IPS-11a (cell line): ENCODE data around the gene GCG.

Experiments
- H3K4me3 ChIP-seq: one replicate; pipeline ENCODE4 v1.5.1; 2013; ENCODE audit warnings: low read depth, low read length, control low read depth

Gene GCG

DNA sequence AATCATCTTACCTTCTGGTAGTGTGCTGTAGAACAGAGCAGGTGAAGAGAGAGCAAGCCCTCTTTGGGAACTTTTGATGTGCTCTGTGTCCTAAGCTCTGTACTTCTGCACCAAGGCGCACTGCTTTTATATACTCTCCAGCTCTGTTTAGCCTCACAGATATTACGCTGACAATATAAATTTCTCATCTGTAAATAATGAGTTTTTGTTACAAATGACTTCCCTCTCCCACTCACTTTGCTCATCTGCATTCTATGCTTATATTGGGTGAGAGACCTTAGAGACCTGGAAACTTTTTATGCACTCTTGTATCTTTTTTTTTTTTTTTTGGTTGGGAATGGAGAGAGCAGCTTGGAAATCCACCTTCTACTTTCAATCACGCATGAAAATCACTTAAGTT lies at the start of gene GCG:
TSS of gene GCG (minus strand) at position 101 of the 400 bp plus-strand sequence. CDS start 3,069 bp downstream, outside the sequence.
- no peak within 1 kb of the TSS for H3K4me3 ChIP-seq

DNA sequence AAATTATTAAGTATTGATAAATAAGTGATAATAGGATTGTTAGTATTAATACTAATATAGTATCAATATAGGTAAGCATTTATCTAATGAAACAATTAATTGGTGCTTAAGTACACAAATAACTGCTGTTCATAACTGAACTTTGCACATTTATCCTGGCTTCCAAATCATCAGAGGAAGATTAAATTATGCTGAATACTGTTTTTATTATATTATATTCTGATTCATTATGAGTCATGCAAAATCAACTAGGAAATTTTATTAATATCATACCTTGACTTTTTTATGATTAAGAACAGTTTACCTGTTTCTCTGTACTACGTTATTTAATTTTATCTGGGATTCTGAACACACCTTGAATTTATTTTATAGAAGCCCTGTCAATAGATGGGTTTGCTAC lies 48.6 kb upstream of the GCG start:
- no peak overlapping the region for H3K4me3 ChIP-seq

DNA sequence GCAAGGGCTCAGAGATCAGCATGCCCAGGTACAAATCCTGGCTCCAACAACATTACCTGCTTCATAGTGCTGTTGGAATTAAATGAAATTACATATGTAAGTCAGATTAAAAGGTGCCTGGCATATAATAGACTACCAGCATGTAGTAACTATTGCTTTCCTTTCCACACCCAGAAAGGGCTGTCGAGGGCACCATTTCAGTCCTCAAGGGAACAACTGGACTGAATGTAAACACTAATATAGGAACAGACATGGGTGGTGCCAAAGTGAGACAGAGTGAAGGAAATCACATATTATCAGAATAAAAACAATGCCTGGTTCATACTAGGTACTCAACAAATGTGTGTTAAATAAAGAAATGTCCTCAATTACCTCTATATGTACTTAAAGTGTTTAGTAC lies 47.9 kb upstream of the GCG start:
- no peak overlapping the region for H3K4me3 ChIP-seq

DNA sequence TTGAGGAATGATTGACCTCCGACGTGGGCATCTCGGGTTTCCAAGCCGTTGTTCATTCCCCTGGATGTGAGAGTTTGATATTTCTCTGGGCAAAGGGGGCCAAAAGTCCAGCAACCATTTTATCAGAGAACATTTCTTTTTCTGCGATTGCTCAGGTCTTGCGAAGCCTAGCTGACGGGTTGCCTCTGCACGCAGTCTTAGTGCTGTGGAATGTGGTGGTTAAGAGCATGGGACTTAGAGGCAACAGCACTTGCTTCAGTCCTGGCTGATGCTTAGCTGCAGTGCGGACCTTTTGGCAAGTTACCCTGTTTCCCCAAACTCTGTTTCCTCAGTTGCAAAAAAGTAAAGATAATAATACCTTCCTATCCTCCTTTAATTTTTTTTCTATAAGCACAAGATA lies 46.2 kb upstream of the GCG start:
- no peak overlapping the region for H3K4me3 ChIP-seq

DNA sequence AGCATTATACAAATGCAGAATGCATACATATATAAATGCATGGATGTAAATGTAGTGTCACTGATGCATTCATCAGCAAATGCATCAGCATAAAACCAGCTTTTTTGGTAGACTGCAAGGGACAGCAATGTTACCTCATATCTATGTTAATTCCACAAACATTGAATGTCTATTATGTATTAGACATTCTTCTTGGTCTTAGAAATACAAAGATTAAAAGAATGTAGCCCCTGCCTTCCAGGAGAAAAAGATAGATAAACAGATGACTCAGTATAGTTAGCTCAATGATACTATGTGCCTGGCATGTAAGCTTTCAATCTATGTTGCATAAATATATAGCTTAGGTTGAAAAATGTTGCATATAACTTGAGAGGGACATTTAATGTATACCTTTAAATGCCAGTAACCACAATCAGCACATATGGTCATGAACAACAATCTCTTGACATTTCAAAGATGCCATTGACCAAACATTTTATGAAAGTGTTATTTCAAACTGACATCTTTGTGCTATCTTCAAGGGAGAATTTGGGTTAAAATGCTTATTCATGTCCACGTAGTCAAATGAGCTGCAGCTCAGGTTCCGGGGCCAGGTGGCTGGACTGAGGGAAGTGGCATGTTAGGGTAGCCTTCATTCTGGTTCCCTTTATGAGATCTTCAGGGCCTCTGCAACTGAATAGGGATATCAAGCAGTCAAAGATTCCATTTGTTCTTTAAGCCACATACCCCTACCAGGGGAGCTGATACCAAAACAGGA lies 45.2 kb upstream of the GCG start:
- no peak overlapping the region for H3K4me3 ChIP-seq

DNA sequence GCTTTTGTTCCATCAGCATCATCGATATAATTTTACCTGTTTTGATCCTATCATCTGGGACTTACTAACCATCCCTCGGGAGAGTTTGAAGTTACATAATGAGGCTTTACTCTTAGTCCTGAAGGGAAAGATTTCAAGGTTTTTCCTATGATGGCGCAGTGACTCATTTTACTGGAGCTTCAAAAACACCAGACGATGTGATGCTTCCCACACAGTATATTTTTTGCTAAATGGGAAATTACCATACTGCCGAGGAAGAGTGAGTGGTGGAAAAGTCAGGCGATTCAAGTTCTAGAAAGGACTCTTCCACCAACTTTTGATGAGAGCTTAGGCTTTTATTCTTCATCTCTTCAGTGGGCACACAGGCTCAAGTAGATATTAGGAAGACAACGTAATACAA lies 44.6 kb upstream of the GCG start:
- no peak overlapping the region for H3K4me3 ChIP-seq

DNA sequence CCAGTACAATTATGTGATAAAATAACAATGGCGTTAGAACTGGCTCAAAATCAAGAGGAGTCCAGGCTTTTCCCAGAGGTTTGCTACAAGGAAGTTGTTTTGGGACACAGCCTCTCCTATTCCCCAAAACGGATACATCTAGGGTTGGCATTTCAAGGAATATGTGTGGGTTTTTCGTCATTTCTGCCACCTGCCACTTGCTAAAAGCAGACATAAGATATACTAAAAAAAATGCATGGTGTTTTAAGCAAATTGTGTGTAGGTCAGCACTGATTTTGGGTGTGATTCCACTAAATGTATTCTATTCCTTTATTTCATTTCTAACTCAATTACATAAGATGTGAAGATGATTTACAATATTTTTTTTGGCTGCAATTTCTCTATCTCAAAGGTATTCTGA lies 36.4 kb upstream of the GCG start:
- no peak overlapping the region for H3K4me3 ChIP-seq

DNA sequence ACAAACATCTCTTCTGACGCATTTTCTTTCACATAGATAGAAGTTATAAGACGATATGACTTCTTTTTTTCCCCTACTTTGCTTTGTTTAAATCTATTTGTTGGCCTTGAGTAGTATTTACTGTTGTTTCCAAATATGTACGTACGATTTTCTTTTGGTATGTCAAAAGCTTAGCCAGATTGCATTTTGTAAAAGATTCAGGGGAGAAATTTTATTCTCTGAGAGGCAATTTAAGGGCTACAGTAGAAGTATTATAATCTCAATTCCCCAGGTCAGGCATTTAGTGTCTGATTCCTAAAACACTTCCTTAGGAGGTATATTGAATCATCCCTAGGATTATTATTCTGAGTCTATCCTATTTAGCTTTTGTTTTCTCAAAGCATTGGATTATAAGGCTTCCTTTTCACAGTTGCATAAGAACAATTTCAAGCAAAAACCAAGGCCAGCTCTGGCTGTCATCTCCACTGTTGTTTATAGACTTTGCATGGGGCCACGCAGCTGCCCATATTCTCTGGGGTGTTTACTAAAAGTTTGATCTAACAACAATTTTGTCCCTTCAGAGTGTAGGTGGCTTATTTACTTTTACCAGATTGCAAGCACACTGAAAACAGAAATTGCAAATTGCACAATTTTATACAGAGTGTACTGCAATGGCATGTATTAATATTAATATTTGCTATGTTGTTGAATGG lies 33.6 kb upstream of the GCG start:
- no peak overlapping the region for H3K4me3 ChIP-seq

DNA sequence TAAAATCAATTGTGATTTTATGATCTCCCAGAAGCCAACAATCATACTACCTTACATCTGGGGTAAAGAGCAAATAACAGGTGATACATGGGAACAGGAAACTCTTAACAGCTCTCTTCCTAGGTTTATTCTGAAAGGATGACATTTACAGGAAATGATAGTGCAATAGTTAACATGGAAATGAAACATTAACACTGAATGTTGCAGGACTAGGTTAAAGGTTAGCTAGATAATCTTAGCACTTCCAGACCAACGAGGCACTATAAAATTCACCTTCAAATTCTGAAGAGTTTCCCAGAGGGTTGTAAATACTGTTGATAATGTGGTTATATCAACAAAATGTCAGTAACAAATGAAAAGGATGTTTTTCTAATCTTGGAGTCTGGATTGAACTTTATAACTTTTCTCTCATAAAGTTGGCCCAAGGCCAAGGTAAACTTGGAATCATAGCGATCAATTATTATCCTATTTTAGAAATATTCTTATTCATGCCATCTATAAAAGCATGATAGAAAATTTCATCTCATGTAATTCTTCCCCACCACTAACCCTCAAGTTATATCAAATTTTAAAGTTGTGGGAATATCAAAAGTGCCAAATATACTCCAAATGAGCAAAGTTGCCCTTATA lies 32.9 kb upstream of the GCG start:
- no peak overlapping the region for H3K4me3 ChIP-seq

DNA sequence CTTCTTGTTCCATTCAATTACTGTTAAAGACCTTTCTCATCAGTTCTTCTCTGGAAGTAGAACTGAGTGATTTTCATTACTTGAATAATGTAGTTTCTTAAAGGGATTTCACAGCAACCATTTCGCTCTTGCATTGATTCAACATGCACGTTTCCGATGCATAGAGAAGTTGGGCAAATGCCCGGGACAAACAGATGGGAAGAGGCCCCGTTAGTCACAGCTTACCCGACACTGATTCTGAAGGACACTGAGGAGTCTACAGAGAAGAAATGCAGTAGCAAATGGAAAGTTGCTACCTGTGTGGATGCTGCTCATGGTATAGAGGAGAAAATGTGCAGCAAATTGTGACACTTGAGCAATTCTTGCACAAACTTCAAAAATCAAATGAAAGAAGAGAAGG lies 32.3 kb upstream of the GCG start:
- H3K4me3 ChIP-seq, result no peak overlapping the region

DNA sequence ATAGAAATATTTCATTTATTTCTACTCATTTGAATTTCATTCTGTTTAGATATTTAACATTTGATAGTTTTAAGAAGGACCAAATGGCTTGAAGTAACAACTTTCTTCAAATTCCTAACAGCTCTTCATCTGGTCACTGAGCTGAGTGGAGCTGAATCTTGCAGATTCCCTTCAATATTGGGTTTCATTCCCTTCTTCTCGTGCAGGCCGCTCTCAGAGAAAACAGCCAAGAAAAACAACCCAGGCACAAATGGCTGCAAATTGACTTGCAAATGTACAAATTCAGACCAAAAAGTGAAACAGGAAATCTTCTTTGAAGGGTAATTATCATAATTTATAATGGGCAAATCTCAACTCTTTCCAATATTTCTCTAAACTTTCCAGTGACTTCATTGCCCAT lies 30.3 kb upstream of the GCG start:
- H3K4me3 ChIP-seq, result no peak overlapping the region

DNA sequence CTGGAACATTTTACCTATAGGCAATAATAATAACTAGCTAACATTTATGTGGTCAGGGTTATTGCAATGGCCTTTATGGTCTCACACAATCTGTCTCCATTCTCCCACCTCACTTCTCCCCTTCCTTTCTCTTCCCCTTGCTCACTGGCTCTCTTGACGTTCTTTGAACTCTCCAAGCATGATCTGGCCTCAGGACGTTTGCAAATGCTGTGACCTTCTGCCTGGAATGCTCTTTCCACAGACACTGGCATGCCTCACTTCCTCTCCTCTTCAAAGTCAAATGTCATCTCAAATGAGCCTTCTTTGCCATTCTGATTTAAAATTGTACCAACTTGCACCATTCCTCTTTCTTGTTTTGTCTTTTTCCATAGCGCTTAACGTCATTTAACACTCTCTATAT lies 25.3 kb upstream of the GCG start:
- H3K4me3 ChIP-seq, result no peak overlapping the region

DNA sequence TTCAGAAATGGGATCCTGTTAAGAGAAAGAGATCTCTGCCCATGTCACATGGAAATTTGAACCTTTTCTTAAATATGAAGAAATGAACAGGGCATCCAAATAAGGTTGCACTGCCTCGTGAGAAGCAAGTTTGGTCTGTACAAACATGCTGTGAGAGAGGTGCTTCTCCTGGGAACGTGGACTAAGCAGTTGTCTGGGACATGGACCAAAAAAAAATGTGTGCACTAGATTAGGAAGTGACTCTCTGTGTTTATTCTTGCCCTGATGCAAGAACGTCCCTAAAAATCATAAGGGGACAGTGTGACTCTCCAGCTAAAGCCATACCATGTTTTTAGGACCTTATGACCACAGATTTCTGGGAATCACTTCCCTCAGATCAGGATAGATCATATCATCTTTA lies 23.7 kb upstream of the GCG start:
- no peak overlapping the region for H3K4me3 ChIP-seq

DNA sequence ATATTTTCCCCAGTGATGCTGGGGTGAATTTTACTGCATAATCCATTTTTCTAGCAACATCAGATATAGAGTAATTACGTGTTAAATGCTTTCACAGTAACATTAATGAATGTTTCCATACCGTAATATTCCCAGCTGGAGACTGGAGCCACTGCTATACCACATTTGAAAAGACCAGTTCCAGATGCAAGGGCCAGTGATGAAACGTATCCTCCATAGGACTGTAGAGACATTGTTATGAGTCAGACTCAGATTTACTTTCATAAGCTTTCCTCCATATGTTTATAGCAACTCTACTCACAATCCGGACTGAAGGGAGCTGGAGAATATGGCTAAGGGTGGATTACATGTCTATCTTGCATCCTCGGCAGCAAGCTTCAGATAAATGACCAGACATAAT lies 22.7 kb upstream of the GCG start:
- H3K4me3 ChIP-seq, result no peak overlapping the region

DNA sequence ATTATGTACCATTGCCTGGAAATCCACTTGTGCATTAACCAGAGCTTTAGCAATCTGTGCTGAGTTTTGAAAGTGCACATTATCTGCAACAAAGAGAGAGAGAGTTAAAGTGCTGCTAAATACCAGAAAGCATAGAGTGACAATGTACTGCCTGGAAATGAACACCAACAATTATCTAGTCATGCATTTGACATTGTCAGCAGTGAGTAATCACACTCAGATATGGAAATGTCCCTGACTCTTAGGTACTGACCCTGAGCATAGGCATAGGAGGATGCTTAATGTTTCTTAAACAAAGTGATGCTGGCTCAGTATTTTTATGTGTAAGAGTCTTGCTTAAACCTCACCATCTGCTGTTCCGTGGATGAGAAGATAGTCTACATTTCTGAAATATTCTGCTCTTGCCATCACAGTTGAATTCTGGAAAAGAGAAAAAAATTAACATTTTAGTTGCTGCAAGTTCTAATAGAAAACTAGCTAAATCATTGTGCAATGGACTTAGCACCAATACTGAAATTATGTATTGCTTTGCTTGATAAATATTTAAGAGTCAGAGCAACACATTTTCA lies 20.8 kb upstream of the GCG start:
- H3K4me3 ChIP-seq, result no peak overlapping the region

DNA sequence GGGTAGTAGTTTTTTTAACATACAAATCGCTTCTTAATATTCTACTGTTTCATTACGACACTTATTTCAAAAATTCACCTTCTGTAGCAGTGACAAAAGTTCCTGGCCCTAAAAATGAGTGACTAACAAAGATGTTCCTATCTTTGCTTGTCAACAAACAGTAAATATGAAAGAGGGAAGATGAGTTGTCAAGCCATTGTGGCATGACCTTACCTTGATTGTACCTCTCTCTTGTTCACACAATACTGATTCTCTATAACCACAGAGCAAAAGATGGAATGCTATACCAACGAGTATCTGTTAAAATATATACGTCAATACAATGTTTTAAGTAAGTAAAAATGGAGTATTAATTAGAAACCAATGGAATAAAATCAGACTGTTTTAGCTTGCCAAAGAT lies 14.7 kb upstream of the GCG start:
- no peak overlapping the region for H3K4me3 ChIP-seq

DNA sequence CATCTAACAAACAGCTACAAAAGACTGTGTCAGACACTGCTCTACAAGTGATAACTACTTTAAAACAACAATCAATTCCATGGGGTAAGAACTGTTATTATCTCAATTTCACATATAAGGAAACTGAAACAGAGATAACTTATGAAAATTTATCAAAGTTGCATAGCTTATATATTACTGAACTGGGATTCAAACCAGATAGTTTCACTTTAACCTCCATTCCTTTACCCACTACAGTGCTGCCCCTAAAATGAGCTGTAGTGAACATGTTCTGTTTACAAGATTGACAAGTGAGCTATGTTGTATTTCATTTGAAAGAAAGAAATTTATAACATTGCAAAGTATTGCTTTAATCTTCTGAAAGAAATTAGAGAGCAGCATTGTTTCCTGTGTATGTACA lies 14.1 kb upstream of the GCG start:
- no peak overlapping the region for H3K4me3 ChIP-seq

DNA sequence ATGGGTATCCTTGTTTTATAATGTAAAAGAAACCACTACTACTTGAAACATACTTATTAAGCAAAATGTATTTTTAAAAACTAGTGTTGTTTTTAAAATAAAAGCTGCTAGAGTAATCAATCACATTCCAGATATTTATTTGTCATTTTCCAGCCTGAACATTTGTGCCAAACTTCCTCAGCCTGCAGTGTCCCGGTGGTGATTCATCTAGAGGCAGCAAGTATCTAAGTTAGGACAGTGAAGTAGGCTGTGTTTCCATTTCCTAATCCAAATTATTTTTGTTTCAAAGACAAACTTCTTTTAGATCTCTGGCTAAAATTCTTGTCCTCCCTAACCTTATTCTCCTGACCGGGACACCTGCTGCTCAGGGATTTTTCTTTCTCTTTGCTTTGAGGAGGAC lies 12.8 kb upstream of the GCG start:
- no peak overlapping the region for H3K4me3 ChIP-seq

DNA sequence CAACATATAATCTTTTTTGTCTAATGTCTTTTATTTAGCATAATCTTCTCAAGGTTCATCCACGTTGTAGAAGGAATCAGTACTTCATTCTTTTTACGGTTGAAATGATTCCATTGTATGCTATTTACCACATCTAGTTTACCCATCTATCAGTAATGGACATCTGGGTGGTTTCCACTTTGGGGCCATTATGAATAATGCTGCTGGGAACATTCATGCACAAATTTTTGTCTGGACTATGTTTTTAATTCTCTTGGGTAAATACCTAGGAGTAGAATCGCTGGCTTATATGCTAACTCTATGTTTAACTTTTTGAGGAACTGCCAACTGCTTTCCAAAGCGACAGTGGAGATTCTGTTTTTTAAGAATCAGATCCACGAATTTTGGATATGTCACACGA lies 7.4 kb upstream of the GCG start:
- H3K4me3 ChIP-seq, result no peak overlapping the region

DNA sequence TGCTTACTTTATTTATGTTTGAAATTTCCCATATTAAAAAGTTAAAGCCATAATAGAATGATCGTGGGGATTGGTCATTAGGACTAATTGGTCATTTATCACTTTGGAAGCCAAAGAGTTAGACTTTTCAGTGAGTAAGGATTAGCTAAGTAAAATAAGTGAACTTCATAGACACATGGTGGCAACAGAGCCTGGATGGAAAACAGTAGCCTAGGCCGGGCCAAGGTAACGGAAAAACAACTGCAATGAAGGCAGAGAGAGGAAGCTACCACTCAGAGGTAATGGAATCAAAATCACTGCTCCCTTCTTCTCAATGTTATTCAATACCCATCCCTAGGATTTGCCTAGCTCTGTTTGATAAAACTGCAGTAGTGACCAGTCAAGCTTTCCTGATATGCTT lies 4.1 kb upstream of the GCG start:
- H3K4me3 ChIP-seq, result no peak overlapping the region

DNA sequence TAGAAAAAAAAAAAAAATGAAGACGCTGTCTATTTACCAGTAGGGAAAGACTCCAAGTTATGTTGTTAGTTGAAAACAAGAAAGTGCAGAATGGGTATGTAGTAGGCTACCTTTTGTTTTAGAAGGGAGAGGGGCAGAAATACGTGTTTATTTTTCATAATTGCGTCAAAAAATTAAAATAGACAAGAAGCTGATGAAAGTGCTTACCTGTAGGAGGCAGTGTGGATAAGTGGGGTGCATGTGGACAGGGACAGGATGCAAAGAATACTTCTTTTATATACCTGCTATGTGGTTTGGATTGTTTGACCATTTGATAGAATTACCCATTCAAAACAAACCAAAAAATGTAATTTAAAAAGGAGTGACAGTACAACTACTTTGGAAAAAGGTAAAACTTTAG lies 3.0 kb upstream of the GCG start:
- H3K4me3 ChIP-seq, result no peak overlapping the region

DNA sequence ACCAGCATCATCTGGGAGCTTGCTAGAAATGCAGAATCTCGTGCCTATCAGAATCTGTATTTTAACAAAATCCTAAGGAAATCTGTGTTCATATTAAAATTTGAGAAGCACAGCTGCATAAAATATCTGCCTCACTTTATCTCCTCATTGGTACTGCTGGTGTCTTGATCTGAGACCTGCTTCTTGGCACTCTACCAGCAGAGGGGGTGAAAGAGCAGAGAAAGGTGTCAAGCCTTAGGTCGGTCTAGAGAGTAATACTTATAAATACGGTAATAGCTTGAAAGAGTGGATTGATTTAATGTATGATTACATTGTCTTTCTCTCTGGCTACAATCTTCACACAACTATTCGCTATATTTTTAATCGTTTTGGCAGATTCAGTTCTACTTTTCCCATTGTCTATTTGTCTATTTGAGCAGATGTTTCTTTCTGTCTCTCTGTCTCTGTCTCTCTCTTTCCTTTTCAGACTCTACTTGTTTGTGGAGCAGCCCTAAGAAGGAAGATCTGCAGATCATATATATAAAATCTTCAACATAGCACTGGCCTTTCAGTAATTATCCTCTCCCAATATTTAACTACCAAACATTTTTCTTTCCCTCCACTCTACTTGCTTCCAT lies 1.7 kb upstream of the GCG start:
- no peak overlapping the region for H3K4me3 ChIP-seq
